HG03025 (cell line): ENCODE data around the gene LSM3.

Experiments used
- ATAC-seq: cut with Tn5 transposase; IDR thresholded peaks from one replicate; pipeline ENCODE4 v1.9.1; 2021; ENCODE audit warnings: mild to moderate bottlenecking, moderate library complexity; ENCODE audit not compliant: unreplicated experiment, low FRiP score

The LSM3 gene

GRCh38 chr3:14142567-14143270 lies 35.9 kb upstream of the LSM3 start:
- no peak for ATAC-seq

- ATAC-seq, result no peak
Measured at GRCh38 chr3:14143271-14144225, 35.1 kb upstream of the LSM3 start.

- ATAC-seq, result peak; percentile 85
Measured at GRCh38 chr3:14144423-14145075, 34.1 kb upstream of the LSM3 start.

- no peak for ATAC-seq
Measured at GRCh38 chr3:14145236-14145635, 33.4 kb upstream of the LSM3 start.

GRCh38 chr3:14145670-14146380 lies 32.8 kb upstream of the LSM3 start:
- no peak for ATAC-seq

GRCh38 chr3:14146381-14147065 lies 32.1 kb upstream of the LSM3 start:
- no peak for ATAC-seq

- no peak for ATAC-seq
Measured at GRCh38 chr3:14147066-14147435, 31.6 kb upstream of the LSM3 start.

- ATAC-seq, result no peak
Measured at GRCh38 chr3:14147617-14148016, 31.0 kb upstream of the LSM3 start.

GRCh38 chr3:14148041-14148985 lies 30.3 kb upstream of the LSM3 start:
- no peak for ATAC-seq

GRCh38 chr3:14150078-14150477 lies 28.5 kb upstream of the LSM3 start:
- no peak for ATAC-seq

- no peak for ATAC-seq
Measured at GRCh38 chr3:14150491-14151230, 28.0 kb upstream of the LSM3 start.

- no peak for ATAC-seq
Measured at GRCh38 chr3:14151471-14152083, 27.0 kb upstream of the LSM3 start.

GRCh38 chr3:14152233-14152962 lies 26.2 kb upstream of the LSM3 start:
- no peak for ATAC-seq

- ATAC-seq, result no peak
Measured at GRCh38 chr3:14152963-14153355, 25.7 kb upstream of the LSM3 start.

GRCh38 chr3:14153663-14154062 lies 25.0 kb upstream of the LSM3 start:
- no peak for ATAC-seq

GRCh38 chr3:14154276-14154675 lies 24.3 kb upstream of the LSM3 start:
- no peak for ATAC-seq

GRCh38 chr3:14154895-14155440 lies 23.6 kb upstream of the LSM3 start:
- no peak for ATAC-seq
